Ovary (tissue), 3 donors: Measurements from ENCODE around the gene NFASC.

ENCODE experiments used
- EP300 ChIP-seq: sonication (generic); formaldehyde crosslinking; IDR thresholded peaks from one replicate; pipeline ENCODE4 v1.6.1; 2017; ENCODE audit warnings: antibody characterized with exemption
- POLR2A ChIP-seq: fragments of 450-650 bp; IDR thresholded peaks from one replicate; pipeline ENCODE4 v1.6.1; 2017; ENCODE audit warnings: antibody characterized with exemption, mild to moderate bottlenecking, moderate library complexity
- TF ChIP-seq, protein P1 (sequence below), 3 donors: fragments of 450-650 bp in 2 of 3; fragments of 200-600 bp in 1 of 3; IDR thresholded peaks; one replicate each; pipeline versions ENCODE4 v1.5.1 to v1.8.0; 2016 to 2022; ENCODE audit warnings: antibody characterized with exemption in 3 of 3, mild to moderate bottlenecking in 1 of 3
- donor health status: DM: no; HTN: no; CAD: no.

DNA sequence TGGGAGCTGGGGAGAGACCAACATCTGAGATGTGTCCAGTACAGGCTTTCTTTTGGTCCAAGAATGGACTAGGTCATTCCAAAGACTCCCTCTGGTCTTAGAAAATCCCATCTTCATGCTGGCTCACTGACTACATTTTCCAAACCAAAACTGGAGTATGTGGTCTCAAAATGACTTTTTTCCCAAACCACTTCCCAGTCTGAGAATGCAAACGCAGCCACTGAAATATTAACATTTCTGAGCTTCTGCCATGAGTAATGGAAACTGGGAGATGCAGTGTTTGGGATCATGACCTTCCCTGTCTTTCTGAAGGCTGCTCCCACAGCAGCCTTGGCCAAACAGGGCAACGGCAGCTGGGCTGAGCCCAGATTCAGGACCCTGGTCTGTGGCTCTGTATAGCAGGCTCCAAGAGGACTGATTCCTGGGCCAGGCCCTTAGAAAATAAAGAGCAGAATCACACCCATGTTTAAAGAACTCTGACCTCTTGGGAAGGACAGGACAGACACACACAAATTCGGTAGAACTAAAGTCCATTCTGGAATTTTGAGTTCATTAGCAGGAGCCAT is 110.3 kb downstream of the NFASC start:
- TF ChIP-seq, protein P1, sequence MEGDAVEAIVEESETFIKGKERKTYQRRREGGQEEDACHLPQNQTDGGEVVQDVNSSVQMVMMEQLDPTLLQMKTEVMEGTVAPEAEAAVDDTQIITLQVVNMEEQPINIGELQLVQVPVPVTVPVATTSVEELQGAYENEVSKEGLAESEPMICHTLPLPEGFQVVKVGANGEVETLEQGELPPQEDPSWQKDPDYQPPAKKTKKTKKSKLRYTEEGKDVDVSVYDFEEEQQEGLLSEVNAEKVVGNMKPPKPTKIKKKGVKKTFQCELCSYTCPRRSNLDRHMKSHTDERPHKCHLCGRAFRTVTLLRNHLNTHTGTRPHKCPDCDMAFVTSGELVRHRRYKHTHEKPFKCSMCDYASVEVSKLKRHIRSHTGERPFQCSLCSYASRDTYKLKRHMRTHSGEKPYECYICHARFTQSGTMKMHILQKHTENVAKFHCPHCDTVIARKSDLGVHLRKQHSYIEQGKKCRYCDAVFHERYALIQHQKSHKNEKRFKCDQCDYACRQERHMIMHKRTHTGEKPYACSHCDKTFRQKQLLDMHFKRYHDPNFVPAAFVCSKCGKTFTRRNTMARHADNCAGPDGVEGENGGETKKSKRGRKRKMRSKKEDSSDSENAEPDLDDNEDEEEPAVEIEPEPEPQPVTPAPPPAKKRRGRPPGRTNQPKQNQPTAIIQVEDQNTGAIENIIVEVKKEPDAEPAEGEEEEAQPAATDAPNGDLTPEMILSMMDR (IDR thresholded peaks at IDR 0.05): no peak
- TF ChIP-seq POLR2A (no peak), EP300 (no peak)
